ENCODE results near the gene SARNP.

Gene SARNP

DNA sequence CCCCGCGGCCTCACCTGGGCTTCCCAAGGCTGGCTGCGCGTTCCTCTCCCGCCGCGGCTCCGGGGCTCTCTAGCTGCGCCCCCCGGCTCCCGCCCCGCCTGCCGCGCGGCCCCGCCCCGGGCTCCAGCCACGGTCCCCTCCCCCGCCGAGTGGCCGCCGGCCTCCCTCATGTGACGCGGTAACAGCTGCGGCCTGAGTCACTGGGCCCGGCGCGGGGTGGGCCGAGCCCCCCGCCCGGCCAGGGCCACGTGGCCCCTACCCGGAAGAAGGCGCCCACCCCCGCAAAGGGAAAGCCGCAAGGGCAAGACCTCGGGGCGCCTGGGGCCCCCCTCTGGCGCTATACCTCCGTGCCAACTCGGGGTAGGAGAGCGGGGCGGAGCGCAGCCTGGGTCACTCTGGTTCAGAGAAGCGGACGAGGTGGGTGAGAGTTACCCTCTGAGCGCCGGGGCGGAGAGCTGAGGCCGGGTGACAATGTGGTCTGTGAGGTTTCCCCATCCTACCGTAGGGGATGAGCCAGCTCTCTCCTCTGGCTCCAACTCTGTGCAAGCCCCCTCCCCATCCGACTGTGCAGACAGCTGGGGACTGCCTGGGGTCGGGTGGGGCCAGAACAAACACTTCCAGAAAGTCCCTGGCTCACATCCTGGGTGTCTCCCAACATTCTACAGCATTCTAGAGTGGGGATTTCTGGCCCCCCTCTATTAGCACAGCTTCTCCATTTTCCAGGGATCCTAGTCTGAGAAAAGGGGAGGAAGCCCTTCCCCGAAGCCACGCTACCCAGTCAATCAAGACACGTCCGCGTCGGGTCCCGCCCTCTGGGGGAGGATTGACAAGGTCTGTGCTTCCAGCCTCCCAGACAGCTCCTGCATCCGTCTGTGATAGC lies 88.3 kb downstream of the SARNP start, which contains the start of gene CD63:
CD63 (minus strand) TSS at position 71 of the 880 bp plus-strand sequence. CDS start 668 bp downstream, outside the sequence.
- peak; percentile 95 for DNase-seq (ENCODE audit: low read depth)
- peaks cover 29% of the 10 kb centered on the region for H3K36me3 ChIP-seq (ENCODE audit: control insufficient read depth, insufficient read depth, low read length, severe bottlenecking)
- H3K4me3 ChIP-seq (ENCODE audit: low read length): peak within 1 kb of the TSS; percentile 97
- peak within 1 kb of the TSS; percentile 99 for H3K9ac ChIP-seq (ENCODE audit: low read length)
- H3K27me3 ChIP-seq (replicated peaks; ENCODE audit: control insufficient read depth, insufficient read depth, low read length): no peaks in the 10 kb centered on the region
- no peaks in the 10 kb centered on the region for H3K9me3 ChIP-seq (ENCODE audit: control insufficient read depth, low read length)
- H3K4me1 ChIP-seq (ENCODE audit: control insufficient read depth, insufficient read depth, low read length): peaks cover 44% of the 10 kb centered on the region

DNA sequence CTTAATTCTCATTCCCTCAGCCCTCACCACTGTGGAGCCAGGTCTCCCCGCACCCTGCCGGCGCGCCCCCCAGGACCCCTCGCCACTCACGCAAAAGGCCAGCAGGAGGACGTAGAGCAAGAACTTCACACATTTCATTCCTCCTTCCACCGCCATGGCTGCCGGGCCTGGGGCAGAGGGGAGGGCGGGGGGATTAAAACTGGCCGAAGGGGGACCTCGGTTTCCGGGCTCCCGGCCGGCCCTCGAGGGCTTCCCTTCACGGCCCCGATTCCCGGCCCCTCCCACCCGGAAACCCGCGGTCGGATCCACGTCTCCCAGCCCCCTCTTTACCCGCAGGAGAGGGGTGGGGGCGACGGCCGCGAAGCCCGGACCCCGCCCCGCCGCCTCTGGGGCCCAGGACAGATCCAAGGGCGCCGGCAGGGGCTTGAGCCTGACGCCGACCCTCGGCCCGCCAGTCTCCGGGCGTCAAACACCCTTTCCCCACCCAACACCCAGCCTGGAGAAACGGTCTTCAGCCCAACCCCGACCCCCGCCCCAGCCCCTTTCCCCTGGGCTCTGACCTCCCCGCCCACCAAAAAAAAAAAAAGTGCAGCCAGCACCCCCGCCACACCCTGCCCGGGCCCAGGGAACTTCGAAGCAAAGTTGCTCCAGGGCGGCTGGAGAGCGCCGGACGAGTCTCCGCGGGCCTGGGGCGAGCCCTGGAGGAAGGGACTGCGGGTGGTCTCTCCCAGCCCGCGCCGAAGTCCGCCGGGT lies 89.2 kb downstream of the SARNP start:
- Histone ChIP-seq H3K27me3 (replicated peaks; ENCODE audit: control insufficient read depth, insufficient read depth, low read length) (no peaks in the 10 kb centered on the region), H3K4me1 (ENCODE audit: control insufficient read depth, insufficient read depth, low read length) (peaks cover 52% of the 10 kb centered on the region), H3K36me3 (ENCODE audit: control insufficient read depth, insufficient read depth, low read length, severe bottlenecking) (peaks cover 35% of the 10 kb centered on the region), H3K9ac (ENCODE audit: low read length) (peak overlapping the region; percentile 99), H3K4me3 (ENCODE audit: low read length) (peak overlapping the region; percentile 97), H3K9me3 (ENCODE audit: control insufficient read depth, low read length) (no peaks in the 10 kb centered on the region)
- peak; percentile 83 for DNase-seq (ENCODE audit: low read depth)

DNA sequence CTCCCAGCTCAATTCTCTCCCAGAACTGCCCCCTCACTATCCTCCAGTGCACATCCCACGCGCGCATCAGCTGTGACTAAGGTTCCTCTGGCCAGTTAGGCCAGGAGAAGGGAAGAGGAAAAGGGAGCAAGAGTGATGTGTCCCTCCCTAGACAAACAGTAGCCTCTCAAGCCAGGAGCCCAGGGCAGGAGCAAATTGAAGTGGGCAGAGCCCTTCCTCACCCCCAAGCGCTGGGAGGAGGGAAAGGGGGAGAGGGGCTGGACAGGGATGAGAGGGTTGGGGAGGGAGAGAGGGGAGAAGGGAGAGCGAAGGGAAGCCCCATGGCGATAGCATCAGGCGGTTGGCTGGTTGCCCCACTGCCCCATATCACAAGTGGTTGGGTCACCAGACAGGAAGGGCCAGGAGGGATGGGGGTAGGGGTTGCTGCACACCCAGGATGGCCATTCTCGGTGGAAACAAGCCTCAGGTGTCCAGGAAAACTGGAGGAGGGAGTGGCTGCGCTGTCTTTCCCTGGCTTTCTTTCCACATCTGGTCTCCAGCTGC lies 89.8 kb downstream of the SARNP start:
- Histone ChIP-seq H3K9me3 (ENCODE audit: control insufficient read depth, low read length) (no peaks in the 10 kb centered on the region), H3K4me3 (ENCODE audit: low read length) (peak overlapping the region; percentile 97), H3K9ac (ENCODE audit: low read length) (peak overlapping the region; percentile 99), H3K27me3 (replicated peaks; ENCODE audit: control insufficient read depth, insufficient read depth, low read length) (no peaks in the 10 kb centered on the region), H3K4me1 (ENCODE audit: control insufficient read depth, insufficient read depth, low read length) (peaks cover 55% of the 10 kb centered on the region), H3K36me3 (ENCODE audit: control insufficient read depth, insufficient read depth, low read length, severe bottlenecking) (peaks cover 35% of the 10 kb centered on the region)
- DNase-seq (ENCODE audit: low read depth): peak; percentile 65

DNA sequence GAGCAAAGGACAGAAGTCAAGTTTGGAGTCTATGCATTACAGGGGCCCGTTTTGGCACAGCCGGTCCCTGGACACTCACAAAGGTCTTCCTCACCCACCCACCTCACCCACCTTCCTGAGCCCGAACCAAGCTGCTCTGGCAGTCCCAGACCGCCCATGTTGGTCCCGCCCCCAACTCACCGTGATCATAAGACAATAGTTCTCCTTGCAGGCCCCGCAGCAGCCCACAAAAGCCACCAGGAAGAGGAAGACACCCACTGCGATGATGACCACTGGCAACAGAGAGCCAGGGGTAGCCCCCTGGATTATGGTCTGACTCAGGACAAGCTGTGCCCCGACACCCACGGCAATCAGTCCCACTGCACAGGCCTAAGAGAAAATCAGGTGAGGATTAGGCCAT lies 90.6 kb downstream of the SARNP start:
- Histone ChIP-seq H3K9ac (ENCODE audit: low read length) (peak overlapping the region; percentile 99), H3K4me1 (ENCODE audit: control insufficient read depth, insufficient read depth, low read length) (peaks cover 50% of the 10 kb centered on the region), H3K36me3 (ENCODE audit: control insufficient read depth, insufficient read depth, low read length, severe bottlenecking) (peaks cover 35% of the 10 kb centered on the region)

DNA sequence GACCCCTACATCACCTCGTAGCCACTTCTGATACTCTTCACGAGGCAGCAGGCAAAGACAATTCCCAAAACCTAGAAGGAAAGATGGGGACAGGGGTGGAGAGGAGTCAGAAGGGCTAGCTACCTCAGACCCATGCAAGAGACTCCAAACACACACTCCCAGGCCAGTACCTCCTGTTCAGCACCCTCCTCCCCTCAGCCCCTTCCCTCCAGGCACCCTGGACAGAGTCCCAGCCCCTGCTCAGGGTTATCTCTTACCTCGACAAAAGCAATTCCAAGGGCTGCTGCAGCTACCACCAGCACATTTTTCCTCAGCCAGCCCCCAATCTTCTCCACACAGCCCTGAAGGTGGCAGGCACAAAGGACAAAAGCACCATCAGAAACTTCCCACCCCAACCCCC lies 92.0 kb downstream of the SARNP start:
- Histone ChIP-seq H3K9ac (ENCODE audit: low read length) (peak overlapping the region; percentile 99), H3K36me3 (ENCODE audit: control insufficient read depth, insufficient read depth, low read length, severe bottlenecking) (peaks cover 35% of the 10 kb centered on the region), H3K27me3 (replicated peaks; ENCODE audit: control insufficient read depth, insufficient read depth, low read length) (no peaks in the 10 kb centered on the region), H3K4me1 (ENCODE audit: control insufficient read depth, insufficient read depth, low read length) (peaks cover 55% of the 10 kb centered on the region), H3K9me3 (ENCODE audit: control insufficient read depth, low read length) (no peaks in the 10 kb centered on the region), H3K4me3 (ENCODE audit: low read length) (peak overlapping the region; percentile 97)
- DNase-seq (ENCODE audit: low read depth): no peak

More for the DNA sequence above, 90.6 kb downstream of the SARNP start:
- Histone ChIP-seq H3K4me3 (ENCODE audit: low read length) (peak overlapping the region; percentile 97), H3K27me3 (replicated peaks; ENCODE audit: control insufficient read depth, insufficient read depth, low read length) (no peaks in the 10 kb centered on the region), H3K9me3 (ENCODE audit: control insufficient read depth, low read length) (no peaks in the 10 kb centered on the region)
- DNase-seq (ENCODE audit: low read depth): no peak

DNA sequence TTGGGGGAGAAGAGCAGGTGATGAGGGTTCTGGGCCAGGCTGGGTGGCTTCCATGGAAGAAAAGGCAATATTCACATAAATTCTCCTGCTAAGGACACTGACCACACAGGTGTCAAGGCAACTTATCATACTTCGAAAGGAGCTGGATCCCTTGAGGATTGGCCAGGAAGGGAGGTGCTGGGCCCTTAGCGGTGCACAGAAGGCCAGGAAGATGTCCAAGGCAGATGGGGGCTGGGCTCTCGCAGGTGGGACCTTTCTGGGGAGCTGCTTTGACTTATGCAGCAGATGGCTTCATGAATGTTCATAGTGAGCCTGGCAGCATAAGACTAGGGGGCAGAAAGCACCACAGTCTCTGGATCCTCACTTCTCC lies 92.6 kb downstream of the SARNP start:
- peak overlapping the region; percentile 99 for H3K9ac ChIP-seq (ENCODE audit: low read length)
- H3K36me3 ChIP-seq (ENCODE audit: control insufficient read depth, insufficient read depth, low read length, severe bottlenecking): peaks cover 35% of the 10 kb centered on the region
- no peak for DNase-seq (ENCODE audit: low read depth)
- H3K9me3 ChIP-seq (ENCODE audit: control insufficient read depth, low read length): no peaks in the 10 kb centered on the region
- no peaks in the 10 kb centered on the region for H3K27me3 ChIP-seq (replicated peaks; ENCODE audit: control insufficient read depth, insufficient read depth, low read length)
- peaks cover 56% of the 10 kb centered on the region for H3K4me1 ChIP-seq (ENCODE audit: control insufficient read depth, insufficient read depth, low read length)
- peak overlapping the region; percentile 97 for H3K4me3 ChIP-seq (ENCODE audit: low read length)

DNA sequence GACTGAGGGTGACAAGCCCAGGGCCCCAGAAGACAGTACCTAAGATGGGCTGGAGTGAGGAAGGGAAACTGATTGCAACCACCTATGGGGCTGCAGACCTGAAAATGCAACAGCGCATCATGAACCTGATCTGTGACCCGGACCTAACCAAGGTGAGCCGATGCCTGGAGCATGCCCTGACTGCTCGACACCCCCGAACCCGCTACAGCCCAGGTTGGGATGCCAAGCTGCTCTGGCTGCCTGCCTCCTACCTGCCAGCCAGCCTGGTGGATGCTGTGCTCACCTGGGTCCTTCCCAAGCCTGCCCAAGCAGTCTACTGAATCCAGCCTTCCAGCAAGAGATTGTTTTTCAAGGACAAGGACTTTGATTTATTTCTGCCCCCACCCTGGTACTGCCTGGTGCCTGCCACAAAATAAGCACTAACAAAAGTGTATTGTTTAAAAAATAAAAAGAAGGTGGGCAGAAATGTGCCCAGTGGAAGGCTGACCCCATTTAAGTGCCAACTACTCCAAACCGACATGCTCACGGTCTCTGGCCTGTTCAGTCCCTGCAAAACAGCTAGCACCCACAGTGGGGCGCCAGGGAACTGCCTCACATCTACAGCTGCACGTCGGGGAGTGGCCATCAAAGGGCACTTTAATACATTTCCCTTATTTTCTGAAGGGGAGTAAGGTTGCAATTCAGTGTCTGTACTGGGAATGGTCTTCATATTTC lies 93.1 kb downstream of the SARNP start:
- no peaks in the 10 kb centered on the region for H3K9me3 ChIP-seq (ENCODE audit: control insufficient read depth, low read length)
- peaks cover 35% of the 10 kb centered on the region for H3K36me3 ChIP-seq (ENCODE audit: control insufficient read depth, insufficient read depth, low read length, severe bottlenecking)
- H3K27me3 ChIP-seq (replicated peaks; ENCODE audit: control insufficient read depth, insufficient read depth, low read length): no peaks in the 10 kb centered on the region
- H3K4me3 ChIP-seq (ENCODE audit: low read length): peak overlapping the region; percentile 97
- peak; percentile 75 for DNase-seq (ENCODE audit: low read depth)
- peak overlapping the region; percentile 99 for H3K9ac ChIP-seq (ENCODE audit: low read length)
- H3K4me1 ChIP-seq (ENCODE audit: control insufficient read depth, insufficient read depth, low read length): peaks cover 61% of the 10 kb centered on the region

DNA sequence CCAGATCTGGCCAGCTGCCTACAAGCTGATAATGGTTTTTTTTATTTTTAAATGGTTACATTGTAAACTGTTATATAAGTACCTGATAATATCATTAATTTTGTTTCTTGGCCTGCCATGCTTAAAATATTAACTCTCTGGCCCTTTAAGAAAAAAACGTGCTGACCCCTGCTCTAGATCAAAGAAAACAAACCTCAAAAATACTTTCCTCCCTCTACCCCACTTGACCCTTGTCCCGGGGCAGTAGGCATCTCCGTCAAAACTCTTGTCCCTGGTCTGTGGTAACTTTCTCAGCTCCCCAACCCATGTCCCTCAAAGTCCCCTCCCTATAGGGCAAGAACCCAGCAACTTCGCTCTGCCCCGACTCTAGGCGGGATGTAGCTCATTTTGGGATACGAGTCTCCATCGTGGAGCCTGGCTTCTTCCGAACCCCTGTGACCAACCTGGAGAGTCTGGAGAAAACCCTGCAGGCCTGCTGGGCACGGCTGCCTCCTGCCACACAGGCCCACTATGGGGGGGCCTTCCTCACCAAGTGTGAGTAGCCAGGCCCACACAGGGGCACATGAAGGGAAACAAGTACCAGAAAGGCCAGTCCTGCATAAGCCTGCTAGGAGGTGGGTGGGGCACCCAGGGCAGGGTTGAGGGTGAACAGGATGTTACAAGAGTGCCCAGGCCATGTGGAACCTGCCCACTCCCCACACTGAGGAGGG lies 93.9 kb downstream of the SARNP start:
- H3K4me1 ChIP-seq (ENCODE audit: control insufficient read depth, insufficient read depth, low read length): peaks cover 68% of the 10 kb centered on the region
- no peaks in the 10 kb centered on the region for H3K27me3 ChIP-seq (replicated peaks; ENCODE audit: control insufficient read depth, insufficient read depth, low read length)
- H3K36me3 ChIP-seq (ENCODE audit: control insufficient read depth, insufficient read depth, low read length, severe bottlenecking): peaks cover 35% of the 10 kb centered on the region
- peak overlapping the region; percentile 43 for H3K4me3 ChIP-seq (ENCODE audit: low read length)
- DNase-seq (ENCODE audit: low read depth): no peak
- peak overlapping the region; percentile 99 for H3K9ac ChIP-seq (ENCODE audit: low read length)
- H3K9me3 ChIP-seq (ENCODE audit: control insufficient read depth, low read length): no peaks in the 10 kb centered on the region

DNA sequence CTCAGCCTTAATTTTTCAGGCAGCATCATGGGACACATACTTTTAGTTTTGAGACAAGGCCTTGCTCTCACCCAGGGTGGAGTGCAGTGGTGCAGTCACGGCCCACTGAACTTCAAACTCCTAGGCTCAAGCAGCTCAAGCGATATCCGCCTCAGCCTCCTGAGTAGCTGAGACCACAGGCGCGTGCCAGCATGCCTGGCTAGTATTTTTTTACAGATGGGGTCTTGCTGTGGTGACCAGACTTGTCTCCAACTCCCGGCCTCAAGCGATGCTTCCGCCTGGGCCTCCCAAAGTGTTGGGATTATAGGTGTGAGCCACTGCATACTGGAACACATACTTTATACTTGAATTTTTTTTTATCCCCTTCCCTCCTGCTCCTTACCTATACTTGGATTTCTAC lies 94.6 kb downstream of the SARNP start:
- peak overlapping the region; percentile 99 for H3K9ac ChIP-seq (ENCODE audit: low read length)
- DNase-seq (ENCODE audit: low read depth): no peak
- H3K9me3 ChIP-seq (ENCODE audit: control insufficient read depth, low read length): no peaks in the 10 kb centered on the region
- no peak overlapping the region for H3K4me3 ChIP-seq (ENCODE audit: low read length)
- H3K4me1 ChIP-seq (ENCODE audit: control insufficient read depth, insufficient read depth, low read length): peaks cover 76% of the 10 kb centered on the region
- H3K36me3 ChIP-seq (ENCODE audit: control insufficient read depth, insufficient read depth, low read length, severe bottlenecking): peaks cover 35% of the 10 kb centered on the region
- no peaks in the 10 kb centered on the region for H3K27me3 ChIP-seq (replicated peaks; ENCODE audit: control insufficient read depth, insufficient read depth, low read length)

DNA sequence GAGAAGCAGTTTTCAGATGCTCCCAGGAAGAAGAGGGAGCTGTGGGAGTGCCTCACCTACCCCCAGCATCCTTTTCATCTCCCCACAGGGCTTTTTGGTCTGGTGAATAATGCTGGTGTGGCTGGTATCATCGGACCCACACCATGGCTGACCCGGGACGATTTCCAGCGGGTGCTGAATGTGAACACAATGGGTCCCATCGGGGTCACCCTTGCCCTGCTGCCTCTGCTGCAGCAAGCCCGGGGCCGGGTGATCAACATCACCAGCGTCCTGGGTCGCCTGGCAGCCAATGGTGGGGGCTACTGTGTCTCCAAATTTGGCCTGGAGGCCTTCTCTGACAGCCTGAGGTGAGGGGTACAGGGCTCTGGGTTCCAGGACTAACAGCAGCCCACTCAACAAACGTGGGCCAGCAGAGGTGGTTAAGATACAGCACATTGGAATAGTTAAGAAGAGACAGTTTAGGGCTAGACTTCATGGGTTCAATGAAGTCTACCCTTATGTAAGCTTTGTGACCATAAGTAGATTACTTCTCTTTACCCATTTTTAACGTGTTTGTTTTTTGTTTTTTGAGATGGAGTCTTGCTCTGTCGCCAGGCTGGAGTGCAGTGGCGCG lies 95.8 kb downstream of the SARNP start:
- no peak for DNase-seq (ENCODE audit: low read depth)
- peaks cover 30% of the 10 kb centered on the region for H3K36me3 ChIP-seq (ENCODE audit: control insufficient read depth, insufficient read depth, low read length, severe bottlenecking)
- H3K27me3 ChIP-seq (replicated peaks; ENCODE audit: control insufficient read depth, insufficient read depth, low read length): no peaks in the 10 kb centered on the region
- peak overlapping the region; percentile 86 for H3K9ac ChIP-seq (ENCODE audit: low read length)
- peaks cover 84% of the 10 kb centered on the region for H3K4me1 ChIP-seq (ENCODE audit: control insufficient read depth, insufficient read depth, low read length)
- H3K4me3 ChIP-seq (ENCODE audit: low read length): peak overlapping the region; percentile 76
- no peaks in the 10 kb centered on the region for H3K9me3 ChIP-seq (ENCODE audit: control insufficient read depth, low read length)
